Activated naive CD4-positive, alpha-beta T cell treated with Interleukin-2 at 50 U/mL for 16 hours (primary cell): ENCODE data around the gene PRR20G.
"Not testable (repeated sequence)": the region's sequence is repeated elsewhere in the genome, so short reads cannot be mapped to it uniquely, and the experiment has no call there.

Experiments used
- DNase-seq: peaks from one replicate; pipeline ENCODE4 v3.0.0-alpha.2; 2020

PRR20G gene

DNA sequence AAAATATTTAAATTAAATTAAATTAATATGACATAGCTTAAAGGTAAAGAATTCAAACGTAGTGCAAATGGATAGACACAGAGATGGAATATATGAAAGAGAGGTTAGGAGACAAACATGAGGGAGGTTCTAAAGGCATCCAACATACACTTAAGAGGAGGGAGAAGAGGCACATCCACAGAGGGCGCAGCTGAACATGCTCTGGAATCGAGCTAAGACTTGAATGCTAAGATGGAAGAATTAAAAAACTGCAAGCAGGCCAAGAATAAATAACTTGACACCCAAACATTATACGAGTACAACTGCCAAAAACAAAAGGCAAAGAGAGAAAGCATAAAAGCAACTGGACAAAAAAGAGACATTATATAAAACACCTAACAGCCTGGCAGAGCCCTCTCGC, 9.1 kb upstream of the PRR20G start:
- DNase-seq = no peak

DNA sequence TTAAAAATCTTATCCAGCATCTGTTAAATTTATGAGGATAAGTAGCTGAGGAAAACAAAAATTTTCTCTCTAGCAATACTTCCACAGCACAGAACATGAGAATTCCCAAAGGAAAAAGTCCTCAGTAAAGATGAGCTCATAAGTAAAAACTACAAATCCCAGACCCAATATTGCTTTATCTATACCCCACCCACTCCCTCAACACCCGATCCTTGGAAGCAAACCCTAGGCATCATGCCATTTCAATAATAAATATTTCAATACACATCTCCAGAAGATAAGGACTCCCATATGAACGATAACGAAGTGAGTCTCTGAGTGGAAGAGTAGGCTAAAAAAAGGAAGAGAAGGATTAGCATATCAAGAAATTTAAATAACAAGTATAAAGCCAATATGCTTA, 8.3 kb upstream of the PRR20G start:
- no peak for DNase-seq

DNA sequence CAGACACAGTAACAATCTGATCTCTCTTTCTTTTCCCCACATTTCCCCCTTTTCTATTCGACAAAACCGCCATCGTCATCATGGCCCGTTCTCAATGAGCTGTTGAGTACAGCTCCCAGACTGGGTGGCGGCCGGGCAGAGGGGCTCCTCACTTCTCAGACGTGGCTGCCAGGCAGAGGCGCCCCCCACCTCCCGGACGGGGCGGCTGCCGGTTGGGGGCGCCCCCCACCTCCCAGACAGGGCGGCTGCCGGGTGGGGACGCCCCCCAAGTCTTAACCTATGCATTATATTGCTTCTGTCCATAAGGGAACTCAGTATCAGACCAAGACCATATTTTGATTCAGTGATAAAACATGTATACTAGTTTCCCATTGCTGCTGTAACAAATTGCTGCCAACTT, 5.8 kb upstream of the PRR20G start:
- not testable (repeated sequence) for DNase-seq

DNA sequence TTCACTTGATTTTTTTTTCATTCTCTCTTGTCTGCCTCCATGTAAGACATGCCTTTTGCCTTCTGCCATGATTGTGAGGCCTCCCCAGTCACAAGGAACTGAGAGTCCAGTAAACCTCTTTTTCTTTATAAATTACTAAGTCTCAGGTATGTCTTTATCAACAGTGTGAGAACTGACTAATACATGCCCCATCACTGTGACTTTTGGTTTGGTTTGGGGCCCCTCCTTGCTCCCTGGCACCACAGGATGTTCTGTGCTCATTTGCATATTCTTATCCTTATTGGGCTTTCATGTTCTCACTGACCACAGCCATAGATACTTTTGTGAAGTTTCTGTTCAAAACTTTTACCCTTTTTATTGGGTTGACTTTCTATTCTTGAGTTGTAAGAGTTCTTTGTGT, 3.8 kb upstream of the PRR20G start:
- DNase-seq = no peak

DNA sequence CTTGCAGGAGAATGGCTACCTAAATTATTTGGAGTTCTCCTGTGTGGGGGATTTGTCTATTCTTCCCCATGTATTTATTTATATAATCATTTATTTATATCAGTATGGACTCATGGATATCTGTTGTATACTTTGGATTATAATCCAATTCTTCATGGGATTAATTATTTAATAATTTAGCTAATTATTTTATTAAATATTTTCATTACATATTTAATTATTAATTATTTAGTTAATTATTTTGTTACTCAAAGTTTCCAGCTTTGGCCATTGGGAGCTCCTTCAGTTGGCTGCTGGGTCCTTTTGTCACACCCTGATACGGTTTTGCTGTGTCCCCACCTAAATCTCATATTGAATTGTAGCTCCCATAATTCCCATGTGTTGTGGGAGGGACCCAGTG, 3.3 kb upstream of the PRR20G start:
- DNase-seq = no peak

DNA sequence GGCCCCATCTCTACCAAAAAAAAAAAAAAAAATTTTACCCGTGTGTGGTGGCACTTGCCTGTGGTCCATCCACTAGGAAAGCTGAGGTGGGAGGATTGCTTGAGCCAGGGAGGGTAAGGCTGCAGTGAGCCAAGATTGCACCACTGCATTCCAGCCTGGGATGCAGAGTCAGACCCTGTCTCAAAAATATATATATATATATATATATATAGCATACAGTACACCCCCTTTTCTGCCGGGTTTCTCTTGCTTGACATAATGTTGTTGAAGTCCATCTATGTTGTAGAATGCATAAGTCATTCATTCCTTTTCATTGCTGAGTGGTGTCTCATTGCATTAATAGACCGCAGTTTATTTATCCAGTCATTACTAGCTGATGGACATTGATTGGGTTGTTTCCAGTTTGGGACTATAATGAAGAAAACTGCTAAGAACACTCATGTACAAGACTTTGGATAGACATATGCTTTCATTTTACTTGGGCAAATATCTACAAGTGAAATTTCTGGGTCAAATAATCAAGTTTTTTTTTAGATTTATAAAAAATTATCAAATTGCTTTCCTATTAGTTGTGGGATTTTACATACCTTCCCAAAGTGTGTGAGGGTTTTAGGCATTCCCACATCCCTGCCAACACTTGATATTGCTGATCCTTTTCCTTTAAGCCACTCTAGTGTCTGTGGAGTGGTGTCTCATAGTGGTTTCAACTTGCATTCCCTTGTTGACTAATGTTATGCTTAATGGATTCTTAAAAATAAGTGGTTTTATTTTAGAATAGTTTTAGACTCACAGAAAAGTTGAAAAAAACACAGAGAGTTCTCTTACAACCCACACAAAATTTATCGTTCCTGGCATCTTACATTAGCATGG, 2.1 kb upstream of the PRR20G start:
- DNase-seq = no peak

DNA sequence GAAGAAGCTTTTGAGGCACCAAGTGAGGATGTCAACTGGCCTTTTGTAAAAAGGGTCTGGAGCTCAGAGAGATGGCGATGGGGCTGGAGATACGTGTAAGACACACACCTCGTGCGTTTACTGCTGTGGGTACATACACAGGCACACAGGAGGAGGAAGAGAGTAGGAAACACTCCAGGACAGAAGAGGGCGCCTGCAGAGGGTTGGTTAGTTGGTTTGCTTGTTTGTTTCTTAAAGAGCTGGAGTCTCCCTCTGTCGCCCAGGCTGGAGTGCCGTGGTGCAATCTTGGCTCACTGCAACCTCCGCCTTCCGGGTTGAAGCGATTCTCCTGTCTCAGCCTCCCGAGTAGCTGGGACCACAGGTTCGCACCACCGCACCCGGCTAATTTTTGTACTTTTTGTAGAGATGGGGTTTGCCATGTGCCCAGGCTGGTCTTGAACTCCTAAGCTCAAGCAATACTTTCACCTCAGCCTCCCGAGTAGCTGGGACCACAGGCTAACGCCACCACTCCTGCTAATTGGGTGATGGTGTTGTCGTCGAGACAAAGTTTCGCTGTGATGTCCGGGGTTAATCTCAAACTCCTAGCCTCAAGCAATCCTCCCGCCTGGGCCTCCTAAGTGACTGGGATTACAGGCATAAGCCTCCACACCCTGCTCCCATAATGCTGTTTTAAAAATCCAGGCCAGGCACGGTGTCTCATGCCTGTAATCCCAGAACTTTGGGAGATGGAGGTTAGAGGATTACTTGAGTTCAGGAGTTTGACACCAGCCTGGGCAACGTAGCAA, 1.3 kb upstream of the PRR20G start:
- DNase-seq = no peak

DNA sequence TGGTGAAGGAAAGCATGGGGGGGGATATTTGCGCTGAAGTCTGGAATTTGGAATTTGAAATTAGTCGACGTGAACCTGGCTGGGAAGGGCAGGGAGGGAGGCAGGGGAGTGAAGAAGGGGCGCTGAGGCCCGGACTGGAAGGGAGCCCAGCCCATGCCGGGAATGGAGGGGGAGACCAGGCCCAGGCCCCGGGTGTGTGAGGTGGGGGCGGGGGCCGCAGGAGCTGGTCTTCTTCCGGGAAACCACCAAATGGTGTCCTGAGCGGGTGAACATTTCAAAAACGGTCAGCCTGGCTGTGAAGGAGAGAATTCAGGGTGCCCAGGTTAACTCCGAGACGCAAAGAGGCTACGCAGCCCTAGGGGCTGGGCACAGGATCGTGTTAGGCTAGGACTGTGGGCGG, 497 bp upstream of the PRR20G start:
- no peak for DNase-seq

DNA sequence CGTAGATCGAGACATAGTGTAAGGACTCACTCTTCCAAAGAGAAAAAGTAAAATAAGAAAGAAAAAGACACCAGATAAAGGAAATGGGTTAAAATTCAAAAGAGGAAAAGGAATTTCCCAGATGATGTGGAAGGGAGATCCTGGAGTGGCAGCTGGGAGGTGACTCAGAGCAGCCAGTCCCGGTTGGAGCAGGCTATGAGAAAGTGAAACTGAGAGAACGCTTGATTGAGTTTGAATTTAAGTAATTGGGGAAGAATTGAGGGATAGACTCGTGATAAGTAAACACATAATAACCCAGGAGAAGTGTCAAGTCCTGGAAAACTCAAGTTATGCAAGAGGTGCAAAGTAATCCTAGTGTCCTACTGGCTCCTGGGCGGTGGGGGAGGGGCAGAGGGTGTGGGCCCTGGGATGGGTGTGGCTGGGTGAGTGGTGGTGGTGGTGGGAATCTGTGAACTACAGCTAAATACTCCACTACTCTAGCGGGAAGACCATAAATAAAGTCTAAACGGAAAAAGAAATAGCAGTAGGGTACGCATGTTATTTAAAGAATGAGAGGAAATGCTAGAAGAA, 1.2 kb downstream of the PRR20G start:
- no peak for DNase-seq

DNA sequence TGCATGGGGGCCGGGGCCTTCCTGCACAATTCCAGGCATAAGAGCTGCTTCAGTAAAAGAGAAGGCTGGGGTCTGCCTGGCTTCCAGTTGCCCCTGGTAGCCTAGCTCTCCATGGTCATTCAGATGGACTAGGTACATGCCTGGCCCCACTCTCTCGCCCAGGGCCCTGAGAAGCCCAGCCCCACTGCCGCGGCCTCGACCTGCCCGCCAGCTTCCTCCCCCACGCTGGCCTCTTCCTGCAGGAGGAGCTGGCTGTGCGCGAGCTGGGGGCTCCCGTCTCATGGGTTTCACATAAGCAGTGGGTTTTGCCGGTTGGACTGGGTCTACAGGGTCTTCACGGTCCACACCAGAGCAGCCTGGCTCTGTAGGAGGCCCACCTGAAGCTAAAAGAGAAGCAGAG, 3.6 kb downstream of the PRR20G start:
- no peak for DNase-seq

DNA sequence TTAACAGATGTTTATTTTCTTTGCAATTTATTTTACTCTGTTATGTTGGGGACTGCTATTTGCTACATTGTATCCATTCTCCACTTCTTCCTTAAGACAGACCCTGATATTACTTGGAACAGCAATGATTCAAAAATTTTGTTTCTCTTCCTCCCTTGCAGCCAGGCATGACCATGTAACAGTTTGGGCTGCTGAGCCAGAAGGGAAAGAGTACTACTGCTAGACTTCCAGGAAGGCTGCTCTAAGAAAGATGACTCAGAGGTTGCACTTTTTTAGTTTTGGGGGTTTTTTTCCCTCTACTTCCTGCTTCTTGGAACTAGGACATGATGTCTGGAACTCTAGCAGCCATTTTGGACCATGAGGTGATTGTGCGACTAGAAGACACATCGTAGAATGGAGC, 10.3 kb downstream of the PRR20G start:
- DNase-seq = no peak

DNA sequence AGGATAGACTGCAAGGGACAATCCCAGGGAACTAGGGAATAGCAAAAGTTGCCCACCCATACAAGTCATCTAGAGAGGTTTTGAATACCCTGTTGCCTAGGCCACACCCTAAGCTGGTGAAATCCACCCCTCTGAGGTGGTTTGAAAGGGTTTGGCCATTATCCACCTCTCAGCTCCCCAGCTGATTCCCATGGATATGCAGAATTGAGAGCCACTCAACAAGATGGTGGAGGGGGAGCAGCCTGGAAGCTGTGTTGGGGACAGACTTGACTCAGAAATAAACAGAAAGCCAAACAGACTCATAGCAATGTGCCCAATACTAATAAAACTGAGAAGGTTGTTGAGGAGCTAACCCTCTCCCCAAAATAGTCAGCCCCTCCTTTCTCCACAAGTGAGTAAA, 10.9 kb downstream of the PRR20G start:
- no peak for DNase-seq

DNA sequence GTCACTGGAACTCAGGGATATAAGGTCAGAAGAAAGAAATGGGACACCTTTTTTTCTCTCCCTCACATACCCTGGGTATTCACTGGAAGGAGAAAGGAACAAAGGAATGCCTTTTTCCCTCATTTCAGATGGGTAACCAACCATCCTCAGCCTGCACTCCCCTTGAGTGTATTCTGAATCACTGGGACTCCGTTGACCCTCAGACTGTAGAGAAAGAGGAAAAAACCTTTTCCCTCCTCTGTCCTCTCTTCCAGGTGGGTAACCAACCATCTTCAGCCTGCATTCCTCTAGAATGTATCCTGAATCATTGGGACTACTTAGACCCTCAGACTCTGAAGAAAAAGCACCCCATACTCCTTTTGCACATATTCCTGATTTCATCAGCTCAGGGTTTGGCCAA, 11.4 kb downstream of the PRR20G start:
- no peak for DNase-seq

DNA sequence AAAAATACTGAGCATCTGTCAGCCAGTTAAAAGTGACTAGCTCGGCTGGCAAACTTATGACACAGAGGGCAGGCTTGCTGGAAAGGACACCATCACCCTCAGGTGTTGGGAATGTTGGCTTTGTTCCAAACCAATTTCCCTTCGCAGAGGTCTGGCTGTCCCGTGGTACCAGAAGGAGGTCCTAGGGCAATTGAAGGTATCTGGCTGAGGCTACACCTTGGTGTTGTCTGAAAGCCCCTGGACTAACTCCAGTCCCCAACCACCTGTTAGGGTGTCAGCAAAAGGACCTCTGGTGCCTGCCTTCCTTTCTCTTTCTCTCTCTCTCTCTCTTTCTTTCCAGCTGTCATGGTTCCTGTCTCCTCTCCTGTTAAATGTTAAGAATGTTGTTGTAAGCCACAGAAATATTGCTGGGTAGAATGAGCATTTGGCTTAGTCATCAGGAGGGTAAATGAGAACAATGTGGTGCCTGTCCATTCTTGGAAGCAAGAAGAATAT, 12.5 kb downstream of the PRR20G start:
- no peak for DNase-seq

DNA sequence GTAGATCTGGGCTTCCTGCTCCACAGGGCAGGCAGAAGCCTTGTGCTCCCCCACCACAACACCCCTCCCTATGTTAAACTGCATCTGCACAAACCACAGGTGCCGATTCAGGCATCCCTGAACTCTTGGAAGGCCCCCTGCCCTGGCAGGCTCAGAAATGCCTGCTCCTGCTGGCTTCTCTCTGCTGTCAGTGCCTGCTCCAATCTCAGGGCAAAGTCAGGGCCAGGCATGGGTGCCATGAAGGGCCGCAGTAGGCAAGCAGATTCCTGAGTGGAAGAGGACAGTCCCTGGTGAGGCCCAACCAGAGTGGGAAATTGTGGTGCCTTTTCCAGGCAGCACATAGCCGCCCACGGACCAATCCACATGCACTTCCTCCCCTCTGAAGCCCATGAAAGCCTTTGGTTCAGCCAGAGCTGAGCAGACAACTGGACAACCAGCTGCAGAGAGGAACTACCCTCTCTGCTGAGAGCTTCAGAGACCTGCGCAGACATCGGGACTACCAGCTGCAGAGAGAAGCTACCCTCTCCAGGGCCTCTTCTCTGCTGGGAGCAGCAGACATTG, 13.6 kb downstream of the PRR20G start:
- no peak for DNase-seq

DNA sequence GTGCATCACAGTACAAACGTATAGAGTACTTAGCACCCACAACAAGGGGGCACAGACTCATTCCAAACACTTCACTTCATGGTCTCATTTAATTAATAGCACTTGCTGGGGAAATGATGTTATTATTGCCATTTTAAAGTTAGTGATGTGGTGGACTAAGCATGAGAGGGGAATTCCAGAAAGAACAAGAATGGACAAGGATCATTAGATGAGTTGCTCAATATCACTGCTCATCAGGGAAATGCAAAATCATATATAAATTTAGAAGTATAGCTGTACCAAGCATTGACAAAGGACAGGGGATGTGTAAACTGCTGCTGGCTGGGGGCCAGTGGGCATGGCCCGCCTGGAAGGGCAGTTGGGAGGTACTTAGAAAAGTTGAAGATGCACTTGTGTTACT, 14.6 kb downstream of the PRR20G start:
- DNase-seq = no peak

DNA sequence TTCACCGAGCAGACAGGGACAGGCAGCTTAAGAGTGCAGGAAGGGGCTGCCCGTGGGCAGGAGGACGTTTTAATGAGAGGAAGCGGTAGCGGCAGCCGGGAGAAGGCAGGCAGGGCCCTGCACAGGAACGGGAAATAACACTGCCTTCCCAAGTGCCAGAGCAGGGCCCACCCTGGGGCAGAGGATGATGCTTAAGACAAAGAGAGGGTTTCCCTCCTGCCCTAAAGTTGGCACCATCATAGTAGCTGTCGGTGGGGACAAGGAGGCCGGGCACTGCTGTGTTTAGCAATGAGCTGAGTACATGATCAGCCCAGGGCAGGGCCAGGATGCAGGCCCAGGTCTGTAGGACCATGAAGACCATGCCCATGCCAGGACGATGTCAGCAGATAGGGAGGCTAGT, 21.7 kb downstream of the PRR20G start:
- DNase-seq = no peak

DNA sequence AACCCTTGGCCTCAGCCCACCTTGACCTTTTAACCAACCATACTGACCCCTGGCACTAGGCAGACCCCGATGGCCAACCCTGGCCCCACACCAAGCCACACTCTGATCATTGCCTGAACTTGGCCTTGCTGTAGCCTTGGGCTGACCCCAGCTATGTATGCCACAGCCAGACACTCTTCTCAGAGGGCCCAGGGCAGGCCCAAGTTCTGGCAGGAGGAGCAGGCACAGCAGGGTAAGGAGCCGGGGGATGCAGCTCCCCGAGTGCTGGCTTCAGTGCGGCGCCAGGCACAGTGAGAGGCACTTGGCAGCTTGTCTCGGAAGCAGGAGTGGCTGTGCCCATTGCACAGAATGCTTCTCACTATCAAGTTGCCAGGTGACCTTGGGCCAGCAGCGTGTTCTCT, 22.3 kb downstream of the PRR20G start:
- no peak for DNase-seq

DNA sequence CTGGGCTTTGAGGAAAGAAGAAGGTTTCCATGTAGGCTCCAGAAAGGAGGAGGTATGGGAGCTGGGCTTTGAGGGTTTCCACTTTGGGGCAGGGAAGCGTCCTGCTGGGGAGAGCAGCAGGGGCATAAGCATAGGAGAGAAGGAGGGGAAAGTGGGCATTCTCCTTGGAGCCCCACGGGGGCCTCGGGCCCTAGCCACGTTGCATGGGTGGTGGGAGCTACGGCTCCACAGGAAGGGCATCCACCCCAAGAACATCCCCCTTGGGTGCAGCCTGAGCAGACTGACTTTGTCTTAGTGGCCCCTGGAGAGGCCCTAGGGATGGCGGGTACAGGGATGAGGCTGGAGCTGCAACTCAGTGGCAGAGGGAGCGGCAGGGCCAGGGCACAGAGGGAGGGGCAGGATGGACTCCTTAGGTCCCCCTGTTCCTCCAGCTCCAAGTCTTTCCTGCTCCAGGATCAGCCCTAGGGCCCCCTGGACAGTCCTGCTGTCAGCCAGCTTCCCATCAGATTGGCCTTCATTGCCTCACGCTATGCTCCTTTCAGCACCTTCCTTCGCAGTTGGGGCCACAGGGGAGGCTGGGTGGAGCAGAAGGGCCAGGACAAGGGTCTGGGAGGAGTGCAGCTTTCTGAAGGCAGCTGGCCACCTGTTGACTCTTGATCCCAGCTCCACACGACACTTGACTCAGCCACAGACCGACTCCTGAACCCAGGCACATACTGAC, 22.9 kb downstream of the PRR20G start:
- no peak for DNase-seq

DNA sequence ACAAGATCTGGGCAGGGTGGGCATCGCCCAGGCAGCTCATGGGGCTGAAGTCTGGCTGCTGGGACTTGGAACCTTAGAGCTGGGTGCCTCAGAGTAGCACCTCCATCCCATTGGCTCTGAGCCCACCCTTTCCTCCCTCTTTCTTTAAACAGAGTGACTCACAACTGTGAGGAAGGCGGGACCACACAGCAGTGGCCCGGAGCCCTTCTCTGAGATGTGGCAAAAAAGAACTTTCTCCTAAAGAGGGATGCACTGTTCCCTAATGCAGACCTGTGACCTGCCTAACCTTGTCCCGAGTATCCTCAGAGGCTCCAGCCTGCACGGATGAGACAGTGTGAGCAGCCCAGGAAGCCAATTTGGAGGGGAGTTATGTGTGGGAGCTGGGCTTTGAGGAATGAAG, 23.6 kb downstream of the PRR20G start:
- DNase-seq = no peak

DNA sequence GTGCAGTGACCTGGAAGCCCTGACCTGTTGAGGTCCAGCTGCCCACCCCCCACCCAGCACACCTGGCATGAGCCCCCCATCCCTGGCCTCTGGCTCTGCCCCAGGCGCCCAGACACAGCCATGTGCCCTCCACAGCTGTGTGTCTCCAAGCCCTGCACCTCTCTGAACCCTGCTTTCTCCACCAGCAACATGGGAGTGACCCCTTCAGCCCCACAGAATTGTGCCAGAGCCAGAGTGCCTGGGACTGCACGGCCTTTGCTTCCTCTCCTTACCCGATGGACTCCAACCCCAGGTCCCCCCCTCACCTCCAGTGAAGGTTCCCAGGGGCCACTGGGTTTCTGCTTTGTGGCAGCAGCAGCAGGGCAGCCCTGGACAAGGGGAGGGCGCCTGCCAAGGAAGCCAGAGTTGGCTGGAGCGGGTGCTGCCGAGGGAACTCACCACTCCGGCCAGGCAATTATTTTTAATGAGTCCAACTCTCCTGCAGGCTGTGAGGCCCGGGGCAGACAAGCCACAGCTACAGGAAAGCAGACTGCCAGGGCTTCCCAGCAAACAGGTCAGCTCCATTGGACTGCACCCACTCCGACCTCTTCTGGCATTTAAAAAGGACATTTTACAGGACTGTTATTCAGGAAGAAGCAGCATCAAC, 24.1 kb downstream of the PRR20G start:
- no peak for DNase-seq

DNA sequence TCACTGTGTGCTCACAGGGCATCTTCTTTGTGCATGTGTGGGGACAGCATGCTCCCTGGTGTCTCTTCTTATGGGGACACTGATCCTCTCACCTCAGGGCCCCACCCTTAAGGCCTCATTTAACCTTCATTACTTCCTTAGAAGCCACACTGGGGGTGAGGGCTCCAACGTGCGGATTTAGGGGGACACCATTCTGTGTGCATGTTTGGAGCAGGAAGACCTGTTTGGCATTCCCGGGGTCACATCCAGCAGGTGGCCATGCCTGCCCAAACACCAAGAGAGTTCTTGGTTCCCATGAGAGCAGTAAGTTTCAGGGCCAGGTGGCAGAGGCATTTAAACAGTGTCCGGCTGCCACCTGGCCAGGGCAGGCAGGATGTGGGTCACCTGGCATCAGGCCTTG, 24.8 kb downstream of the PRR20G start:
- no peak for DNase-seq
